Heart left ventricle (tissue), 16 donors: ENCODE results near the gene CLSTN2. TPM values are rescaled to one million over a fixed set of nuclear protein-coding genes. Genes with fewer than 3 reads are reported as not detected.

Experiments used
- ATAC-seq, 4 donors: fragments of 200-7000 bp; cut with Tn5 transposase; one replicate each; pipeline ENCODE4 v1.9.1; 2020 to 2022; ENCODE audit warnings: moderate library complexity in 4 of 4, mild to moderate bottlenecking in 3 of 4, moderate number of reproducible peaks in 1 of 4
- DNase-seq, 5 donors: peaks; one replicate each; pipeline ENCODE4 v3.0.0-alpha.2; 2020
- H3K27ac ChIP-seq, 12 donors: fragments of 200-600 bp; sonication (generic) in 4 of 12; one replicate each; pipeline versions ENCODE4 v1.5.0 to v1.8.0; 2016 to 2022; ENCODE audit warnings: mild to moderate bottlenecking in 2 of 12
- H3K27me3 ChIP-seq, 9 donors: fragments of 200-600 bp; sonication (generic) in 2 of 9; one replicate each; pipeline versions ENCODE4 v1.5.1 to v1.8.0; 2016 to 2022; ENCODE audit warnings: mild to moderate bottlenecking in 3 of 9
- H3K36me3 ChIP-seq, 9 donors: fragments of 200-600 bp; sonication (generic) in 2 of 9; one replicate each; pipeline versions ENCODE4 v1.5.0 to v1.8.0; 2018 to 2022; ENCODE audit warnings: mild to moderate bottlenecking in 2 of 9
- H3K4me1 ChIP-seq, 12 donors: fragments of 200-600 bp; sonication (generic) in 4 of 12; one replicate each; pipeline versions ENCODE4 v1.5.0 to v1.8.0; 2016 to 2022; ENCODE audit warnings: mild to moderate bottlenecking in 3 of 12
- H3K4me3 ChIP-seq, 12 donors: fragments of 200-600 bp; sonication (generic) in 4 of 12; one replicate each; pipeline versions ENCODE4 v1.5.0 to v1.8.0; 2017 to 2022; ENCODE audit warnings: mild to moderate bottlenecking in 9 of 12, moderate library complexity in 4 of 12
- H3K9me3 ChIP-seq, 12 donors: fragments of 200-600 bp; sonication (generic) in 4 of 12; one replicate each; pipeline versions ENCODE4 v1.5.0 to v1.8.0; 2016 to 2022; ENCODE audit warnings: mild to moderate bottlenecking in 1 of 12
- CTCF ChIP-seq, 12 donors: fragments of 200-600 bp; sonication (generic) in 4 of 12; IDR thresholded peaks; one replicate each; pipeline versions ENCODE4 v1.5.0 to v1.8.0; 2018 to 2022; ENCODE audit warnings: antibody characterized with exemption in 12 of 12, mild to moderate bottlenecking in 5 of 12
- POLR2A ChIP-seq, 2 donors: fragments of 450-650 bp; IDR thresholded peaks; one replicate each; pipeline ENCODE4 v1.6.1; 2017; ENCODE audit warnings: antibody characterized with exemption in 2 of 2, mild to moderate bottlenecking in 2 of 2, moderate library complexity in 2 of 2
- WGBS, 4 donors: extraction: QIAGEN DNeasy Blood & Tissue Kit in 2 of 4; methylation state at CpG; one replicate each; pipeline versions ENCODE4 v1.1.5 to v1.1.7; 2013 to 2018; 5-methylcytosine and 5-hydroxymethylcytosine counted together
- intact Hi-C, 10 donors: fragments of 100-400 bp; cut with DNase I; formaldehyde crosslinking; loops; one replicate each; pipeline versions ENCODE4 v1.11.1 to v1.14.2; 2022
- polyA plus RNA-seq, 2 donors: library from polyadenylated mRNA; stranded (reverse); fragments of 200-250 nt; gene quantifications; one replicate each; pipeline ENCODE4 v1.2.3, GENCODE V29; 2013
- total RNA-seq, 9 donors: library from RNA; depleted of rRNA in 2 of 9; stranded (reverse); fragments of >200 nt in 2 of 9; fragmentation: NEBNext Ultra II Directional in 3 of 9; extraction: Animal tissue kit (Norgen Biotek cat#: 25700) in 3 of 9; gene quantifications; one replicate each; pipeline versions ENCODE4 v1.1.0 to v1.2.4, GENCODE V29; 2016 to 2023
- donor health status: ischemic (EF 13 %, LVEDD 7.1; RV severe dilation, severe dysfunction).
- donor health status: healthy with polysubstance abuse.
- donor health status: DM: no; HTN: yes; CAD: no.
- donor health status: DM: no; HTN: no; CAD: no.
- donor health status: ischemic (EF 25% LVEDD 6.9; RV normal size, moderate dysfunction).
- donor health status: ischemic (EF 25% LVEDD 5.7; RV mildly dilated, moderate dysfunction).
- donor health status: healthy.
- donor health status: DM: yes; HTN: yes; CAD: no.
- donor health status: ischemic (EF 35%, LVEDD 5.7; RV mildly dilated, moderate dysfunction).
- donor health status: nonischemic (EF 11% LVEDD 7.7; RV severe dilation, severe dysfunction).
- donor health status: DM: yes; HTN: yes; CAD: no.
- donor health status: PGD.
- donor health status: ischemic (EF 29% LVEDD 5.4; RV normal size, mild dysfunction).
- donor health status: nonischemic (EF 23%, LVEDD 6.1; RV moderate dilation, normal function).

CLSTN2 gene
- total and polyA plus RNA-seq, 11 donors: 0.69 to 7.6 (median 3.9) TPM

- intact Hi-C loops: no loop called here
- Histone ChIP-seq H3K4me3 (no peak overlapping the region), H3K4me1 (peaks cover 0 to 13% (median 0%) of the 10 kb centered on the region in 12 donors), H3K27ac (no peak overlapping the region), H3K36me3 (no peaks in the 10 kb centered on the region), H3K27me3 (no peaks in the 10 kb centered on the region), H3K9me3 (no peaks in the 10 kb centered on the region)
- ATAC-seq: no peak
- no peak for DNase-seq
- TF ChIP-seq CTCF (IDR thresholded peaks at IDR 0.05): no peak
- TF ChIP-seq POLR2A (IDR thresholded peaks at IDR 0.05): no peak
- WGBS, 4 donors: 76 to 87% (median 83%) methylated on average over 9 of the region's 9 CpGs
These were observed 318.0 kb downstream of the CLSTN2 start for GRCh38 chr3:140252812-140253656.

GRCh38 chr3:140258222-140258724 lies 323.3 kb downstream of the CLSTN2 start:
- no peak for DNase-seq
- H3K27me3 ChIP-seq: peaks cover 0 to 2% (median 0%) of the 10 kb centered on the region in 9 donors

GRCh38 chr3:140265302-140265701 lies 330.3 kb downstream of the CLSTN2 start:
- ATAC-seq (peak in 2 of 4 donors; percentile 36 to 75), DNase-seq (no peak)
- no peak overlapping the region for H3K27ac ChIP-seq
- intact Hi-C loops: no loop called here
- H3K36me3 ChIP-seq: no peaks in the 10 kb centered on the region
- TF ChIP-seq POLR2A (IDR thresholded peaks at IDR 0.05) (no peak), CTCF (IDR thresholded peaks at IDR 0.05) (no peak)
- no peak overlapping the region for H3K4me3 ChIP-seq
- no peaks in the 10 kb centered on the region for H3K4me1 ChIP-seq
- WGBS, 4 donors: 48 to 63% (median 54%) methylated on average over 5 of the region's 5 CpGs
- no peaks in the 10 kb centered on the region for H3K9me3 ChIP-seq
- peaks cover 0 to 2% (median 0%) of the 10 kb centered on the region in 9 donors for H3K27me3 ChIP-seq

More at GRCh38 chr3:140258222-140258724, 323.3 kb downstream of the CLSTN2 start:
- H3K4me1 ChIP-seq: no peaks in the 10 kb centered on the region
- TF ChIP-seq POLR2A (IDR thresholded peaks at IDR 0.05) (no peak), CTCF (IDR thresholded peaks at IDR 0.05) (no peak)
- 52 to 67% (median 57%) methylated on average over 4 of the region's 4 CpGs for WGBS, 4 donors
- no peak for ATAC-seq
- H3K4me3 ChIP-seq: no peak overlapping the region
- intact Hi-C loops: no loop called here
- H3K9me3 ChIP-seq: no peaks in the 10 kb centered on the region
- H3K27ac ChIP-seq: no peak overlapping the region
- no peaks in the 10 kb centered on the region for H3K36me3 ChIP-seq

GRCh38 chr3:140268103-140268502 lies 333.1 kb downstream of the CLSTN2 start:
- ATAC-seq: no peak
- H3K9me3 ChIP-seq: no peaks in the 10 kb centered on the region
- 74 to 83% (median 80%) methylated on average over 3 of the region's 3 CpGs for WGBS, 4 donors
- intact Hi-C loops: no loop called here
- H3K27ac ChIP-seq: no peak overlapping the region
- H3K36me3 ChIP-seq: no peaks in the 10 kb centered on the region
- no peaks in the 10 kb centered on the region for H3K27me3 ChIP-seq
- TF ChIP-seq CTCF (IDR thresholded peaks at IDR 0.05) (no peak), POLR2A (IDR thresholded peaks at IDR 0.05) (no peak)
- no peak for DNase-seq
- H3K4me3 ChIP-seq: no peak overlapping the region
- no peaks in the 10 kb centered on the region for H3K4me1 ChIP-seq
